GM06990 (cell line): Measurements from ENCODE around the gene E2F4.

Source experiments
- DNase-seq: peaks from one replicate; pipeline ENCODE4 v3.0.0-alpha.2; 2011; ENCODE audit not compliant: insufficient read length; ENCODE audit errors: extremely low read depth
- H3K27me3 ChIP-seq: replicated peaks from 2 replicates; pipeline ENCODE4 v1.6.0; 2011; ENCODE audit warnings: low read length; ENCODE audit not compliant: control insufficient read depth, insufficient read depth
- H3K36me3 ChIP-seq: 2 replicates; pipeline ENCODE4 v1.5.1; 2011; ENCODE audit warnings: low read length; ENCODE audit not compliant: control insufficient read depth, insufficient read depth
- H3K4me3 ChIP-seq: replicated peaks from 2 replicates; pipeline ENCODE4 v1.5.1; 2011; ENCODE audit warnings: low read depth, mild to moderate bottlenecking, control low read depth, low read length
- CTCF ChIP-seq: IDR thresholded peaks from 2 replicates; pipeline ENCODE4 v1.5.1; 2011; ENCODE audit warnings: low read length, control low read depth, mild to moderate bottlenecking, inconsistent platforms; ENCODE audit not compliant: insufficient read depth, poor library complexity, severe bottlenecking

Gene E2F4

GRCh38 chr16:67162506-67163163 lies 29.3 kb upstream of the E2F4 start:
- Histone ChIP-seq H3K27me3 (no peaks in the 10 kb centered on the region; the same call in 1 of the 2 replicates), H3K4me3 (peak overlapping the region; percentile 22), H3K36me3 (no peaks in the 10 kb centered on the region; the same call in 1 of the 2 replicates)
- no peak for TF ChIP-seq CTCF
- DNase-seq, result no peak

GRCh38 chr16:67163164-67163998 lies 28.6 kb upstream of the E2F4 start:
- Histone ChIP-seq H3K36me3 (no peaks in the 10 kb centered on the region; the same call in 1 of the 2 replicates), H3K4me3 (peak overlapping the region; percentile 22), H3K27me3 (no peaks in the 10 kb centered on the region; the same call in 1 of the 2 replicates)
- no peak for TF ChIP-seq CTCF
- DNase-seq, result peak; percentile 78

GRCh38 chr16:67163999-67164558 lies 27.9 kb upstream of the E2F4 start:
- Histone ChIP-seq H3K36me3 (no peaks in the 10 kb centered on the region; the same call in 1 of the 2 replicates), H3K4me3 (no peak overlapping the region), H3K27me3 (no peaks in the 10 kb centered on the region; the same call in 1 of the 2 replicates)
- TF ChIP-seq CTCF, result no peak
- no peak for DNase-seq

GRCh38 chr16:67164599-67165061 lies 27.3 kb upstream of the E2F4 start, which contains the start of gene HSF4:
HSF4 (plus strand) TSS chr16:67164745; CDS start chr16:67164812, 67 bp downstream.
- no peak for TF ChIP-seq CTCF
- no peak for DNase-seq
- H3K36me3 ChIP-seq, result no peaks in the 10 kb centered on the region; the same call in 1 of the 2 replicates
- H3K4me3 ChIP-seq, result no peak within 1 kb of the TSS; the same call in 1 of the 2 replicates
- no peaks in the 10 kb centered on the region; the same call in 1 of the 2 replicates for H3K27me3 ChIP-seq

- Histone ChIP-seq H3K4me3 (no peak overlapping the region), H3K36me3 (no peaks in the 10 kb centered on the region; the same call in 1 of the 2 replicates), H3K27me3 (no peaks in the 10 kb centered on the region; the same call in 1 of the 2 replicates)
- no peak for DNase-seq
- no peak for TF ChIP-seq CTCF
Observed at GRCh38 chr16:67165121-67166078, 26.6 kb upstream of the E2F4 start.
